DOHH2 (cell line): Measurements from ENCODE around the gene RHOC.
A peak's percentile ranks its signal among the peaks of the same experiment; 100 is the strongest.

Experiments
- H3F3A ChIP-seq: fragments of 200-600 bp; sonication (generic), shearing (Covaris generic); 2 replicates; pipeline ENCODE4 v1.6.0; 2016; ENCODE audit warnings: antibody characterized with exemption, mild to moderate bottlenecking; ENCODE audit not compliant: control insufficient read depth, insufficient read depth
- H3K27ac ChIP-seq: fragments of 200-600 bp; sonication (generic); 2 replicates; pipeline ENCODE4 v1.5.1; 2014; ENCODE audit warnings: low read depth, mild to moderate bottlenecking, low read length, moderate library complexity
- H3K27me3 ChIP-seq: fragments of 200-600 bp; sonication (generic); 2 replicates; pipeline ENCODE4 v1.6.1; 2014; ENCODE audit warnings: mild to moderate bottlenecking, low read length, mixed read lengths; ENCODE audit not compliant: control insufficient read depth
- H3K36me3 ChIP-seq: fragments of 200-600 bp; sonication (generic); 2 replicates; pipeline ENCODE4 v1.6.1; 2014; ENCODE audit warnings: mild to moderate bottlenecking, low read length, moderate library complexity, mixed read lengths; ENCODE audit not compliant: control insufficient read depth
- H3K4me1 ChIP-seq: fragments of 200-600 bp; sonication (generic); 2 replicates; pipeline ENCODE4 v1.6.1; 2014; ENCODE audit warnings: mild to moderate bottlenecking, low read length, mixed read lengths; ENCODE audit not compliant: control insufficient read depth
- H3K4me2 ChIP-seq: fragments of 200-600 bp; sonication (generic); 2 replicates; pipeline ENCODE4 v1.6.0; 2014; ENCODE audit warnings: mild to moderate bottlenecking, low read length, moderate library complexity
- H3K4me3 ChIP-seq: fragments of 200-600 bp; sonication (generic); 2 replicates; pipeline ENCODE4 v1.5.1; 2014; ENCODE audit warnings: mild to moderate bottlenecking, low read length, mixed read lengths
- H3K79me2 ChIP-seq: fragments of 200-600 bp; sonication (generic); 2 replicates; pipeline ENCODE4 v1.6.1; 2014; ENCODE audit warnings: mild to moderate bottlenecking, low read length, mixed read lengths; ENCODE audit not compliant: control insufficient read depth
- H3K9me2 ChIP-seq: fragments of 200-600 bp; sonication (generic); replicated peaks from 2 replicates; pipeline ENCODE4 v1.6.1; 2014; ENCODE audit warnings: mild to moderate bottlenecking, low read length, mixed read lengths; ENCODE audit not compliant: control insufficient read depth
- H3K9me3 ChIP-seq: fragments of 200-600 bp; sonication (generic); 2 replicates; pipeline ENCODE4 v1.6.1; 2014; ENCODE audit warnings: antibody characterized with exemption, low read length, mixed read lengths; ENCODE audit not compliant: control insufficient read depth, insufficient read depth
- H4K20me1 ChIP-seq: fragments of 200-600 bp; sonication (generic); 2 replicates; pipeline ENCODE4 v1.6.0; 2014; ENCODE audit warnings: low read depth, mild to moderate bottlenecking, antibody characterized with exemption, low read length, moderate library complexity; ENCODE audit not compliant: control insufficient read depth, insufficient read depth
- EZH2phosphoT487 ChIP-seq: fragments of 200-600 bp; sonication (generic); IDR thresholded peaks from 2 replicates; pipeline ENCODE4 v1.6.1; 2017; ENCODE audit warnings: borderline replicate concordance, mild to moderate bottlenecking, antibody characterized with exemption, low read length, moderate library complexity, mixed read lengths
- TF ChIP-seq, protein P1 (sequence below): fragments of 200-600 bp; sonication (generic); IDR thresholded peaks from one replicate; pipeline ENCODE4 v1.5.1; 2014; ENCODE audit warnings: antibody characterized with exemption, mild to moderate bottlenecking, low read depth, low read length; ENCODE audit not compliant: poor library complexity, severe bottlenecking

The RHOC gene

DNA sequence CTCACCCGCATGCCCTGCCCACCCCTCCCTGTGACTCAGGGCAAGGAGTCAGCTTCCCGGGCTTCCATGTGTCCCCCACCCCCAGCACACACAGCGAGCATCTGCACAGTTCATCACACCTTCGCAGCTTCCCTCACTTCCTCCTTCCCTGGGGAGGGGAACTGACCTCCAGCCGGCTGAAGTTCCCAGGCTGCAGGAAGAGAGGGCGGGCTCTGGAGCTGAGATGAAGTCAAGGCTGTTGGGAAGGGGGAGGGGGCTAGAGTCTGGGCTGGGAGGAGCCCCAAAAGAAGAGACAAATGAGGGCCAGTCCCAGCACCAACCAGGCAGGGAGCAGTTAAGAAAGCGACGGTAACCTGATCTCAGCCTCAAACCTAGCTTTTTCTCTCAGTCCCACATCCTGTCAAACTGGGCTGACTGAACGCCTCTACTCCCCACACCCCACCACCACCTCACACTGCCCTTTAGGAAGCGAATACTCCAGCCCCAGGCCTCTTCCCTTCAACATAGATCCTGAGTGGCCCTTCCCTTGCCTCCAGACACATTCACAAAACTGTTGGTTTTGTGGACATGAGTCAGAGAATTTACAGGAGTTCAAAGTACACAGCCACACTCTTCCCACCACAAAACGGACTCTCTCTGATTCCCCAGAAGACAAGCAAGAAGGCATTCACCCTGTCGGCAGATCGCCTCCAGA, 1.8 kb downstream of the RHOC start:
- Histone ChIP-seq H3K9me2 (no peaks in the 10 kb centered on the region), H4K20me1 (no peaks in the 10 kb centered on the region), H3F3A (0 out of 2 replicates have a peak, but pooled peaks cover 4% of the 10 kb centered on the region), H3K27ac (peak overlapping the region; percentile 56), H3K79me2 (no peaks in the 10 kb centered on the region), H3K4me1 (peaks cover 50% of the 10 kb centered on the region), H3K27me3 (peaks cover 7% of the 10 kb centered on the region), H3K4me2 (peak overlapping the region; percentile 75), H3K9me3 (no peaks in the 10 kb centered on the region), H3K4me3 (peak overlapping the region; percentile 62), H3K36me3 (no peaks in the 10 kb centered on the region)
- no peak for TF ChIP-seq EZH2phosphoT487
- TF ChIP-seq, protein P1, sequence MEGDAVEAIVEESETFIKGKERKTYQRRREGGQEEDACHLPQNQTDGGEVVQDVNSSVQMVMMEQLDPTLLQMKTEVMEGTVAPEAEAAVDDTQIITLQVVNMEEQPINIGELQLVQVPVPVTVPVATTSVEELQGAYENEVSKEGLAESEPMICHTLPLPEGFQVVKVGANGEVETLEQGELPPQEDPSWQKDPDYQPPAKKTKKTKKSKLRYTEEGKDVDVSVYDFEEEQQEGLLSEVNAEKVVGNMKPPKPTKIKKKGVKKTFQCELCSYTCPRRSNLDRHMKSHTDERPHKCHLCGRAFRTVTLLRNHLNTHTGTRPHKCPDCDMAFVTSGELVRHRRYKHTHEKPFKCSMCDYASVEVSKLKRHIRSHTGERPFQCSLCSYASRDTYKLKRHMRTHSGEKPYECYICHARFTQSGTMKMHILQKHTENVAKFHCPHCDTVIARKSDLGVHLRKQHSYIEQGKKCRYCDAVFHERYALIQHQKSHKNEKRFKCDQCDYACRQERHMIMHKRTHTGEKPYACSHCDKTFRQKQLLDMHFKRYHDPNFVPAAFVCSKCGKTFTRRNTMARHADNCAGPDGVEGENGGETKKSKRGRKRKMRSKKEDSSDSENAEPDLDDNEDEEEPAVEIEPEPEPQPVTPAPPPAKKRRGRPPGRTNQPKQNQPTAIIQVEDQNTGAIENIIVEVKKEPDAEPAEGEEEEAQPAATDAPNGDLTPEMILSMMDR, result no peak

DNA sequence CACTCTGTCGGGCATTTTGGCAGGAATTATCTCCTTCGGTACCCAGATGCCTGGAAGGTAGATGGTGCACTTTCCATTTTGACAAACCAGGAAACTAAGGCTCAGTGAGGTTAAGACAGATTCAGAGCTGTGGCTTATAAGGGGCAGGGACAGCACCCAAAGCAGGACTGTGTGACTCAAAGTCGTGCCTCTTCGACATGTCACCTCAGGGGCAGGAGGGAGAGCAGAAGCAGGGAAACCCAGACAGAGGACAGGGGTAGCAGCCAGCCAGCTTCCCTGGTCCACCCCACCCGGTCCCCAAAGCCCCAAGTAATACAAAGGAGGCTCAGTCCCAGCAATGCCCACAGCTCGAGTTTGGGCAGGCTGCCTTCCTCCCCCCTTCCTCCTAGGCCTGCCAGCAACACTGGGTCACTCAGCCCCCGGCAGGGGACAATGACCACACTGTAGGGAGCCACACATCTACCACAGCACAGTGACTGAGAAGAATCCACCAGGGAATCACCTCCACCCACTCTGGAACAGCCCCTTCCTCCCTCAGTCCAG, 2.5 kb downstream of the RHOC start:
- peaks cover 7% of the 10 kb centered on the region for H3K27me3 ChIP-seq
- no peaks in the 10 kb centered on the region for H4K20me1 ChIP-seq
- no peaks in the 10 kb centered on the region for H3K79me2 ChIP-seq
- 0 out of 2 replicates have a peak, but pooled peaks cover 4% of the 10 kb centered on the region for H3F3A ChIP-seq
- no peaks in the 10 kb centered on the region for H3K36me3 ChIP-seq
- H3K9me2 ChIP-seq, result no peaks in the 10 kb centered on the region
- H3K4me3 ChIP-seq, result peak overlapping the region; percentile 62
- H3K27ac ChIP-seq, result peak overlapping the region; percentile 56; the same call in 1 of the 2 replicates
- H3K4me2 ChIP-seq, result peak overlapping the region; percentile 75
- H3K4me1 ChIP-seq, result peaks cover 56% of the 10 kb centered on the region
- TF ChIP-seq, protein P1, result no peak
- no peak for TF ChIP-seq EZH2phosphoT487
- H3K9me3 ChIP-seq, result no peaks in the 10 kb centered on the region

DNA sequence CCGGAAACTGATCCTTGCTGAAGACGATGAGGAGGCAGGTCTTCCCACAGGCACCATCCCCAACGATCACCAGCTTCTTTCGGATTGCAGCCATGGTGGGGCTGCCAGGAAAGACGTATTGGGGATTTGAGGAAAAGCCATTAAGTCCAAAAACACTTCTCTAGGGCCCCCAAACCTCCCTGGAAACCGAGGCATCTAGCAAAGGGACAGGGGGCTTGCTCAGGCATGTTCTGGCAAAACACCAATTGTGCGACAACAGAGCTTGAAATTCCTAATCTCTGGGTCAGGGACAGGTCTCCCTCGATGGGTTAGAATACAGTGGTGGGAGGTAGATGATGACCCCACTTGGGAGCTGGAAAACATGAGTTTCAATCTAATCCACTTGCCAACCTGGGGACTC, 3.2 kb downstream of the RHOC start:
- no peaks in the 10 kb centered on the region for H3K9me3 ChIP-seq
- no peak for TF ChIP-seq EZH2phosphoT487
- TF ChIP-seq, protein P1, result no peak
- H3F3A ChIP-seq, result 0 out of 2 replicates have a peak, but pooled peaks cover 4% of the 10 kb centered on the region
- H3K27ac ChIP-seq, result no peak overlapping the region
- H3K4me2 ChIP-seq, result no peak overlapping the region
- H3K79me2 ChIP-seq, result no peaks in the 10 kb centered on the region
- H3K4me3 ChIP-seq, result no peak overlapping the region
- H4K20me1 ChIP-seq, result no peaks in the 10 kb centered on the region
- peaks cover 7% of the 10 kb centered on the region for H3K27me3 ChIP-seq
- no peaks in the 10 kb centered on the region for H3K9me2 ChIP-seq
- peaks cover 60% of the 10 kb centered on the region for H3K4me1 ChIP-seq
- H3K36me3 ChIP-seq, result no peaks in the 10 kb centered on the region
